ENCODE measurements around the gene AHI1. TPM values are rescaled to one million over a fixed set of nuclear protein-coding genes. Genes with fewer than 3 reads are reported as not detected.
A peak's percentile ranks its signal among the peaks of the same experiment; 100 is the strongest.

Gene AHI1
- total and polyA plus RNA-seq, 10 of the 15 experiments (the other 5 are each of a cell fraction or from before 2014, with no cell fraction given), result 3.2 to 9.5 (median 4.6) TPM

DNA sequence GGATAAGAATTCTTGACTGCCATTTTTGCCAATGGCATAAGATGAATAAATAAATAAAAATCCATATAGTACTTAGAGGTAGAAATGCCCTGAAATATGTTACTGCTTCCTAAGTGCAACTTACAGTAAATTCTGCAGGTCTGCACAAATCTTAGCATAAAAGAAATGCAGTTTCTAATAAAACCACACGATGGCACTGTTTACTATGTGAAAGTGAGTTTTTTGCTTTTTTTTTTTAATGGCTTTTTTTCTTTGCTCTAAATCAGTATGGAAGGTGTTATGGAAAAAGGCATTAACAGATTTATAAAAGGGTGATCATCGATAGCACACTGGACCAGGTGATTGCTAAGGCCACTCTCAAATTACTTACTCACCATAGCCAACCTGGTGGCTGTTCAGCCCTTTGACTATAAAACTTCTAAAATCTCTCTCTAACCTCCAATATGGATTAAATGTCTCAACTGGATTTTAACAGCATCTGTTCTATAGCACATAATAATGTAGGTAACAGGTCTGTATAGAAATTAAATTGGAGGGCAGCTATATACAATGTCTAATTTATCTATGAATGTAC, 45.8 kb downstream of the AHI1 start:
- no peak for DNase-seq (ENCODE audit: low read depth, low spot score)
- Histone ChIP-seq H3K4me3 (no peak overlapping the region), H3K36me3 (ENCODE audit: control insufficient read depth in 2 of 2, insufficient read depth in 2 of 2, low read length in 1 of 2) (no peaks in the 10 kb centered on the region), H3K9me3 (replicated peaks; ENCODE audit: control insufficient read depth, insufficient read depth, low read length) (no peaks in the 10 kb centered on the region), H3K27ac (ENCODE audit: control insufficient read depth, insufficient read depth) (no peak overlapping the region), H3K27me3 (replicated peaks in 1 of 2; ENCODE audit: control insufficient read depth in 2 of 2, insufficient read depth in 2 of 2, low read length in 1 of 2) (no peaks in the 10 kb centered on the region), H3K4me2 (ENCODE audit: control insufficient read depth, insufficient read depth) (no peak overlapping the region), H3K79me2 (ENCODE audit: control insufficient read depth, insufficient read depth, low read length) (no peaks in the 10 kb centered on the region), H4K20me1 (ENCODE audit: control insufficient read depth, insufficient read depth) (no peaks in the 10 kb centered on the region), H3K4me1 (ENCODE audit: control insufficient read depth, insufficient read depth, low read length) (no peaks in the 10 kb centered on the region; the same call in 1 of the 2 replicates), H3K9ac (ENCODE audit: control insufficient read depth, insufficient read depth, low read length) (no peak overlapping the region), H2AFZ (ENCODE audit: control insufficient read depth, low read depth, low read length) (no peak overlapping the region)
- ChIA-PET SMC1A (ENCODE audit: uncharacterized antibody, unreplicated experiment) (interaction anchor here (1.0 to 3.1 kb wide), 8 partner anchors 10 to 866 kb away, joined by 3 to 12 read pairs (median 7); no protein-coding TSS in a partner anchor), POLR2A (no interaction called here), CTCF (interaction anchor here (0.7 to 4.1 kb wide), 17 partner anchors 9 to 1076 kb away, joined by 3 to 31 read pairs (median 5); no protein-coding TSS in a partner anchor), RAD21 (ENCODE audit: unreplicated experiment) (interaction anchor here (0.6 to 2.1 kb wide), 3 partner anchors 13 to 775 kb away, joined by 3 to 9 read pairs (median 4); no protein-coding TSS in a partner anchor)
- ATAC-seq, result peak; percentile 34; the same call in 2 of the 3 replicates
- in situ Hi-C loops (cut with MboI) (loop anchor here (5.0 kb wide), 1 partner anchor 776 kb away; no protein-coding TSS in a partner anchor), intact Hi-C loops (cut with micrococcal nuclease; ENCODE audit: unreplicated experiment) (loop anchor here (1.0 to 10.0 kb wide), 4 partner anchors 83 to 863 kb away; no protein-coding TSS in a partner anchor)
- no TSS peak for BruUV-seq (replicated peaks)
- peak; percentile 94 for FAIRE-seq
- TF ChIP-seq, protein P1, sequence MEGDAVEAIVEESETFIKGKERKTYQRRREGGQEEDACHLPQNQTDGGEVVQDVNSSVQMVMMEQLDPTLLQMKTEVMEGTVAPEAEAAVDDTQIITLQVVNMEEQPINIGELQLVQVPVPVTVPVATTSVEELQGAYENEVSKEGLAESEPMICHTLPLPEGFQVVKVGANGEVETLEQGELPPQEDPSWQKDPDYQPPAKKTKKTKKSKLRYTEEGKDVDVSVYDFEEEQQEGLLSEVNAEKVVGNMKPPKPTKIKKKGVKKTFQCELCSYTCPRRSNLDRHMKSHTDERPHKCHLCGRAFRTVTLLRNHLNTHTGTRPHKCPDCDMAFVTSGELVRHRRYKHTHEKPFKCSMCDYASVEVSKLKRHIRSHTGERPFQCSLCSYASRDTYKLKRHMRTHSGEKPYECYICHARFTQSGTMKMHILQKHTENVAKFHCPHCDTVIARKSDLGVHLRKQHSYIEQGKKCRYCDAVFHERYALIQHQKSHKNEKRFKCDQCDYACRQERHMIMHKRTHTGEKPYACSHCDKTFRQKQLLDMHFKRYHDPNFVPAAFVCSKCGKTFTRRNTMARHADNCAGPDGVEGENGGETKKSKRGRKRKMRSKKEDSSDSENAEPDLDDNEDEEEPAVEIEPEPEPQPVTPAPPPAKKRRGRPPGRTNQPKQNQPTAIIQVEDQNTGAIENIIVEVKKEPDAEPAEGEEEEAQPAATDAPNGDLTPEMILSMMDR (IDR thresholded peaks at IDR 0.05 in 2 of 3, conservative IDR thresholded peaks at IDR 0.05 in 1 of 3; ENCODE audit: control insufficient read depth in 2 of 3, extremely low read depth in 1 of 3, insufficient read depth in 1 of 3, low read depth in 3 of 3, low read length in 3 of 3), result peak; percentile 49 to 67 (median 58)
- TF ChIP-seq SMC3 (IDR thresholded peaks at IDR 0.05; ENCODE audit: borderline replicate concordance, low read length) (peak; percentile 65; the same call in 1 of the 2 replicates), EP300 (IDR thresholded peaks at IDR 0.05; ENCODE audit: borderline replicate concordance in 1 of 2, control insufficient read depth in 1 of 2, low read depth in 2 of 2, low read length in 2 of 2) (no peak), RUNX3 (IDR thresholded peaks at IDR 0.05; ENCODE audit: low read length) (0 out of 2 replicates have a peak, but pooled peaks have one; percentile 10), EGR1 (IDR thresholded peaks at IDR 0.05; ENCODE audit: borderline replicate concordance in 1 of 2, low read depth in 2 of 2, low read length in 2 of 2) (no peak), JUNB (IDR thresholded peaks at IDR 0.05) (no peak), HDGF (IDR thresholded peaks at IDR 0.05) (no peak), RAD21 (IDR thresholded peaks at IDR 0.05; ENCODE audit: insufficient read depth, low read depth, low read length) (peak; percentile 77), CHD1 (IDR thresholded peaks at IDR 0.05; ENCODE audit: low read depth, low read length) (no peak), KAT2A (conservative IDR thresholded peaks at IDR 0.05; ENCODE audit: control insufficient read depth, low read depth, low read length) (no peak), JUND (IDR thresholded peaks at IDR 0.05; ENCODE audit: low read depth, low read length) (no peak), YY1 (IDR thresholded peaks at IDR 0.05; ENCODE audit: low read depth, low read length) (no peak), RB1 (IDR thresholded peaks at IDR 0.05; ENCODE audit: borderline replicate concordance) (peak; percentile 64; the same call in 1 of the 2 replicates), CBX3 (IDR thresholded peaks at IDR 0.05; ENCODE audit: borderline replicate concordance, low read depth) (no peak), ZNF384 (IDR thresholded peaks at IDR 0.05; ENCODE audit: borderline replicate concordance, low read depth, low read length) (peak; percentile 92), RAD51 (IDR thresholded peaks at IDR 0.05) (no peak)
- TF ChIP-seq, protein P2, sequence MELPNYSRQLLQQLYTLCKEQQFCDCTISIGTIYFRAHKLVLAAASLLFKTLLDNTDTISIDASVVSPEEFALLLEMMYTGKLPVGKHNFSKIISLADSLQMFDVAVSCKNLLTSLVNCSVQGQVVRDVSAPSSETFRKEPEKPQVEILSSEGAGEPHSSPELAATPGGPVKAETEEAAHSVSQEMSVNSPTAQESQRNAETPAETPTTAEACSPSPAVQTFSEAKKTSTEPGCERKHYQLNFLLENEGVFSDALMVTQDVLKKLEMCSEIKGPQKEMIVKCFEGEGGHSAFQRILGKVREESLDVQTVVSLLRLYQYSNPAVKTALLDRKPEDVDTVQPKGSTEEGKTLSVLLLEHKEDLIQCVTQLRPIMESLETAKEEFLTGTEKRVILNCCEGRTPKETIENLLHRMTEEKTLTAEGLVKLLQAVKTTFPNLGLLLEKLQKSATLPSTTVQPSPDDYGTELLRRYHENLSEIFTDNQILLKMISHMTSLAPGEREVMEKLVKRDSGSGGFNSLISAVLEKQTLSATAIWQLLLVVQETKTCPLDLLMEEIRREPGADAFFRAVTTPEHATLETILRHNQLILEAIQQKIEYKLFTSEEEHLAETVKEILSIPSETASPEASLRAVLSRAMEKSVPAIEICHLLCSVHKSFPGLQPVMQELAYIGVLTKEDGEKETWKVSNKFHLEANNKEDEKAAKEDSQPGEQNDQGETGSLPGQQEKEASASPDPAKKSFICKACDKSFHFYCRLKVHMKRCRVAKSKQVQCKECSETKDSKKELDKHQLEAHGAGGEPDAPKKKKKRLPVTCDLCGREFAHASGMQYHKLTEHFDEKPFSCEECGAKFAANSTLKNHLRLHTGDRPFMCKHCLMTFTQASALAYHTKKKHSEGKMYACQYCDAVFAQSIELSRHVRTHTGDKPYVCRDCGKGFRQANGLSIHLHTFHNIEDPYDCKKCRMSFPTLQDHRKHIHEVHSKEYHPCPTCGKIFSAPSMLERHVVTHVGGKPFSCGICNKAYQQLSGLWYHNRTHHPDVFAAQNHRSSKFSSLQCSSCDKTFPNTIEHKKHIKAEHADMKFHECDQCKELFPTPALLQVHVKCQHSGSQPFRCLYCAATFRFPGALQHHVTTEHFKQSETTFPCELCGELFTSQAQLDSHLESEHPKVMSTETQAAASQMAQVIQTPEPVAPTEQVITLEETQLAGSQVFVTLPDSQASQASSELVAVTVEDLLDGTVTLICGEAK (IDR thresholded peaks at IDR 0.05; ENCODE audit: borderline replicate concordance), result no peak
- WGBS (ENCODE audit: insufficient coverage, insufficient replicate concordance, low lambda C conversion rate, missing lambda C conversion rate), result 20% methylated on average over 2 of the region's 2 CpGs

Data from GM12878 (cell line).